Activated naive CD4-positive, alpha-beta T cell treated with anti-CD3 and anti-CD28 coated beads for 36 hours (primary cell): ENCODE measurements around the gene ABCC11. TPM values are rescaled to one million over a fixed set of nuclear protein-coding genes. Genes with fewer than 3 reads are reported as not detected.
"Not testable (repeated sequence)": the region's sequence is repeated elsewhere in the genome, so short reads cannot be mapped to it uniquely, and the experiment has no call there.

ENCODE experiments used
- CTCF ChIA-PET: fragments of 350-600 bp; sonication (Branson Sonifier 250); formaldehyde crosslinking; loops from one replicate; lab custom pipeline; 2021; ENCODE audit warnings: antibody characterized with exemption; lab: Charles Lee
- DNase-seq: peaks from one replicate; pipeline ENCODE4 v3.0.0-alpha.2; 2020
- H3K27ac Mint-ChIP-seq: one replicate; pipeline ENCODE4 v1.8.0; 2021; ENCODE audit warnings: mild to moderate bottlenecking, mixed read lengths
- H3K27me3 Mint-ChIP-seq: one replicate; pipeline ENCODE4 v1.8.0; 2021; ENCODE audit warnings: low read depth, mixed read lengths
- H3K36me3 Mint-ChIP-seq: one replicate; pipeline ENCODE4 v1.8.0; 2021; ENCODE audit warnings: low read depth, mixed read lengths
- H3K4me1 Mint-ChIP-seq: one replicate; pipeline ENCODE4 v1.8.0; 2021; ENCODE audit warnings: low read depth, mixed read lengths
- H3K4me3 Mint-ChIP-seq: one replicate; pipeline ENCODE4 v1.8.0; 2021; ENCODE audit warnings: mild to moderate bottlenecking, moderate library complexity, mixed read lengths
- H3K9me3 Mint-ChIP-seq: one replicate; pipeline ENCODE4 v1.8.0; 2021; ENCODE audit warnings: mixed read lengths
- intact Hi-C: fragments of 100-400 bp; cut with micrococcal nuclease; formaldehyde crosslinking; loops from one replicate; pipeline ENCODE4 v1.15.1; 2023
- total RNA-seq, 2 experiments: library from RNA; stranded (reverse); gene quantifications; one replicate each; pipeline ENCODE4 v1.2.3, GENCODE V29; 2021

ABCC11 gene
- total RNA-seq, 2 experiments from 2014 or later: 0.15 to 0.24 TPM

DNA sequence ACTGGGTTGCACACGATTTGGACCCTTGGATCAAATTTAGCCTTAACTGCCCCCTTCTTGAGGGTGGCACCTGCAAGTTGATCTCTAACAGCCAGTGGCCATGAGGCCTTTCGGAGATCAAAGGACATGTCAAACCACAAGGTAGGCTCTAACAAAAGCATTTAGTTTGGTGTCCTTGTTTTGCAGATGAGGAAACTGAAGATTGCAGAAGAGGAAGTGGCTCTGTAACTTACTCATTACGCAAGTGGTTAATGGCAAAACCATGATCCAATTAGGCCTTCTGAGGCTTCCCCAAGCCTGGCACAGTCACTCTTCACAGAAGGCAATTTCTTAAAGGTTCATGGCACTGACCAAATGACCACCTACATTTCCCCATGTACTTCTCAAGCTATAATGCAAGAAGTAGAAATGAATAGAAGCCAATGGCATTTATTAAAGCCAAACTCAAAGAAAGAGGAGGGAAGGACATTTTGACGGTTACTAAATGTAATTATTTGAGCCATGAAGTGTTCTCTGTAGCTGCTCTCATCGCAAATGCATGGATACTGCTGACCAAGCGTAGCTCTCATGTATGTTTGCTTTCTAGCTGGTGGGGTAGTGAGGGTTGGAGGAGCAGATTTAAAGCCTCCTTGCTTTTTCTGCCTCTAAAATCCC is 58.8 kb downstream of the ABCC11 start:
- intact Hi-C loops: no loop called here
- no peak for DNase-seq
- Mint-ChIP-seq H3K4me3 (no peak overlapping the region), H3K27me3 (no peaks in the 10 kb centered on the region), H3K9me3 (no peaks in the 10 kb centered on the region), H3K4me1 (no peaks in the 10 kb centered on the region), H3K27ac (no peak overlapping the region), H3K36me3 (no peaks in the 10 kb centered on the region)
- CTCF ChIA-PET: no interaction called here

DNA sequence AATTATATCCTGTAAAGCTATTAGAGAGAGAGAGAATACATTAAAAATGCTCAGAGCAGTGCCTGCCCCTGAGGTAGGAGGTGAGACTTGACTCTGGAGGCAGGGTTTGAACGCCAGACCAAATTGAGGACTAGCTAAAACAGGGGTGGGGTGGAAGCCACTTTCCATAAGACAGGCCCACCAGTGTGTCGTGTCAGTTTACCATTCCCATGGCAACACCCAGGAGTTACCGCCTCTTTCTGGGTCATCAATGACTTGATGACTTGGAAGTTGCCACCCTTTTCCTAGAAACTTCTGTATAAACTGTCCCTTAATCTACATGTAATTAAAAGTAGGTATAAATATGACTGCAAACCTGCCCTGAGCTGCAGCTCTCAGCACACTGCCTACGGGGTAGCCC is 59.6 kb downstream of the ABCC11 start:
- no peak overlapping the region for H3K27ac Mint-ChIP-seq
- no peaks in the 10 kb centered on the region for H3K27me3 Mint-ChIP-seq
- intact Hi-C loops: no loop called here
- no peaks in the 10 kb centered on the region for H3K4me1 Mint-ChIP-seq
- H3K36me3 Mint-ChIP-seq: no peaks in the 10 kb centered on the region
- CTCF ChIA-PET: no interaction called here
- DNase-seq: no peak
- no peak overlapping the region for H3K4me3 Mint-ChIP-seq
- H3K9me3 Mint-ChIP-seq: no peaks in the 10 kb centered on the region

DNA sequence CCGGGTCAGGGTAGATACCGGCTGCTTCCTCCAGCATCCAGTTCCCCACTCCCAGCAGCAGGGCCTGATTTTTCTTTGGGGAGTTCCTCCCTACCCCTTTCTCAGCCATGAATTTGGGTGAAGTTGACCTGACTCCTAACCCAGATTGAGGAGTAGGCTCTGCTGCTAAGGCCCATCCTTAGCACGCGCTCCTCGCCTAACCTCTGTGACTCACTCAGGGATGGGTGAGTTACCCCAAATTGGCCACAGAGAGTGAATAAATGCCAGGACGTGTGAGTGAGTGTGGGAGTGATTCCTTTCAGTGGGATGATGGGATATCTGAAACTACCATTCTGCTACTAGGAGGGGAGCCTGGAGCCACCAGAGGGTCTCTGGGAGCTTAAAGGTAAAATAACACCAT is 62.7 kb downstream of the ABCC11 start:
- Mint-ChIP-seq H3K4me3 (no peak overlapping the region), H3K36me3 (no peaks in the 10 kb centered on the region), H3K9me3 (no peaks in the 10 kb centered on the region), H3K27me3 (no peaks in the 10 kb centered on the region), H3K27ac (no peak overlapping the region), H3K4me1 (no peaks in the 10 kb centered on the region)
- intact Hi-C loops: no loop called here
- CTCF ChIA-PET: interaction anchor here (0.6 to 1.2 kb wide), 2 partner anchors 20 to 152 kb away, joined by 3 to 4 read pairs; no protein-coding TSS in a partner anchor
- no peak for DNase-seq

GRCh38 chr16:48182979-48183537 is 64.3 kb downstream of the ABCC11 start:
- H3K27me3 Mint-ChIP-seq: no peaks in the 10 kb centered on the region
- no peaks in the 10 kb centered on the region for H3K4me1 Mint-ChIP-seq
- H3K27ac Mint-ChIP-seq: no peak overlapping the region
- H3K4me3 Mint-ChIP-seq: no peak overlapping the region
- no peak for DNase-seq
- H3K36me3 Mint-ChIP-seq: no peaks in the 10 kb centered on the region
- CTCF ChIA-PET: interaction anchor here (1.2 kb wide), 1 partner anchor 18 kb away, joined by 4 read pairs; no protein-coding TSS in a partner anchor
- H3K9me3 Mint-ChIP-seq: no peaks in the 10 kb centered on the region
- intact Hi-C loops: no loop called here

- CTCF ChIA-PET, H3K36me3 Mint-ChIP-seq, intact Hi-C loops, H3K27ac Mint-ChIP-seq, H3K9me3 Mint-ChIP-seq, H3K27me3 Mint-ChIP-seq, H3K4me3 Mint-ChIP-seq, DNase-seq, H3K4me1 Mint-ChIP-seq: not testable (repeated sequence)
Measured at GRCh38 chr16:48181746-48182520, 65.4 kb downstream of the ABCC11 start.

- H3K27ac Mint-ChIP-seq: no peak overlapping the region
- no peak for DNase-seq
- intact Hi-C loops: no loop called here
- no peaks in the 10 kb centered on the region for H3K4me1 Mint-ChIP-seq
- H3K36me3 Mint-ChIP-seq: no peaks in the 10 kb centered on the region
- H3K27me3 Mint-ChIP-seq: peaks cover 5% of the 10 kb centered on the region
- CTCF ChIA-PET: no interaction called here
- no peak overlapping the region for H3K4me3 Mint-ChIP-seq
- no peaks in the 10 kb centered on the region for H3K9me3 Mint-ChIP-seq
Measured at GRCh38 chr16:48180868-48181480, 66.4 kb downstream of the ABCC11 start.

- Mint-ChIP-seq H3K27ac (no peak overlapping the region), H3K4me3 (no peak overlapping the region), H3K27me3 (peaks cover 5% of the 10 kb centered on the region), H3K9me3 (no peaks in the 10 kb centered on the region), H3K36me3 (no peaks in the 10 kb centered on the region), H3K4me1 (no peaks in the 10 kb centered on the region)
- no peak for DNase-seq
- intact Hi-C loops: no loop called here
- CTCF ChIA-PET: interaction anchor here (0.6 to 1.3 kb wide), 2 partner anchors 452 to 1326 kb away, joined by 3 to 4 read pairs; no protein-coding TSS in a partner anchor
Measured at GRCh38 chr16:48176635-48177408, 70.5 kb downstream of the ABCC11 start.

DNA sequence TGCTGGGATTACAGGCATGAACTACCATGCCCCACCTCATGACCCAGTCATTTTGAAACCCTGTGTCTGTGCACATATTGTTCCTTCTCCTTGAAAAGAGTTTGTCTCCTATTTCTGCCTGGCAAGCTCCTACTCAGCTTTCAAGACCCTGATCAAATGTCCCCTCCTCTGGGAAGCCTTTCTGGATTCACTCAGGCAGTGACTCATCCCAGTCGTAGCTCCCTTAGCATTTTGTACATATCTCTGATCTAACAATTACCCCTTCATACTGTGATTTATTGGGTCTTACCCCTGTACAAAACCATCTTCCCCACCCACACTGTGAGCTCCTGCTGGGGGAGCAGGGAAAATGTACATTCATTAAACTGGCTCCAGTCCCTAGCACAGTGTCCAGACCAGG is 73.5 kb downstream of the ABCC11 start:
- Mint-ChIP-seq H3K4me3 (no peak overlapping the region), H3K4me1 (no peaks in the 10 kb centered on the region), H3K9me3 (no peaks in the 10 kb centered on the region), H3K27ac (no peak overlapping the region), H3K36me3 (no peaks in the 10 kb centered on the region), H3K27me3 (peaks cover 5% of the 10 kb centered on the region)
- CTCF ChIA-PET: interaction anchor here (1.5 to 1.9 kb wide), 2 partner anchors 9 to 457 kb away, joined by 4 to 12 read pairs; no protein-coding TSS in a partner anchor
- no peak for DNase-seq
- intact Hi-C loops: no loop called here

- no peaks in the 10 kb centered on the region for H3K4me1 Mint-ChIP-seq
- peaks cover 5% of the 10 kb centered on the region for H3K27me3 Mint-ChIP-seq
- no peak overlapping the region for H3K27ac Mint-ChIP-seq
- CTCF ChIA-PET: no interaction called here
- H3K9me3 Mint-ChIP-seq: no peaks in the 10 kb centered on the region
- no peak overlapping the region for H3K4me3 Mint-ChIP-seq
- DNase-seq: no peak
- H3K36me3 Mint-ChIP-seq: no peaks in the 10 kb centered on the region
- intact Hi-C loops: no loop called here
Measured at GRCh38 chr16:48172682-48173081, 74.7 kb downstream of the ABCC11 start.

- H3K9me3 Mint-ChIP-seq: no peaks in the 10 kb centered on the region
- peaks cover 2% of the 10 kb centered on the region for H3K27me3 Mint-ChIP-seq
- intact Hi-C loops: loop anchor here (10.0 kb wide), 1 partner anchor 1615 kb away; no protein-coding TSS in a partner anchor
- H3K4me1 Mint-ChIP-seq: peaks cover 2% of the 10 kb centered on the region
- no peak overlapping the region for H3K27ac Mint-ChIP-seq
- no peaks in the 10 kb centered on the region for H3K36me3 Mint-ChIP-seq
- H3K4me3 Mint-ChIP-seq: no peak overlapping the region
- CTCF ChIA-PET: no interaction called here
- no peak for DNase-seq
Measured at GRCh38 chr16:48169896-48170295, 77.4 kb downstream of the ABCC11 start.

DNA sequence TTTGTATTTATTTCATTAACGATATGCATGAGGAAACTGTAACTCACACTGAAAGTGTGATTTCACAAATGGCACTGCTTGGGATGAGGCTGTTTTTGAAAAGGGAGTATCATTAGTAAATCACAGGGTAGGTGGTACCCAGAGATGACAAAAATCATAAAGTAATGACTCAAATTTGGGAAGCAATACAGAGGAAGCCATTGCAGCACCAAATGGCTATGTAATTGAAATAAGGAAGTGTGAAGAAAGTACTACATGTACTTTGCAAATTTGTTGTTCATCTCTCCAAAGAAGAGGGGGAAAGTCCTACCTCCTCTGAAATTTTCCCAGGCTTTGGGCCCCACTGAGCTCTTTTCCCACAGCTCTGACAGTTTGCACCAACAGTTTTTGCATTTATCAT is 79.3 kb downstream of the ABCC11 start:
- Mint-ChIP-seq H3K27ac (no peak overlapping the region), H3K4me3 (no peak overlapping the region), H3K27me3 (peaks cover 4% of the 10 kb centered on the region), H3K36me3 (no peaks in the 10 kb centered on the region), H3K4me1 (peaks cover 4% of the 10 kb centered on the region), H3K9me3 (no peaks in the 10 kb centered on the region)
- CTCF ChIA-PET: interaction anchor here (0.7 to 3.5 kb wide), 2 partner anchors 11 to 226 kb away, joined by 3 to 14 read pairs; no protein-coding TSS in a partner anchor
- DNase-seq: no peak
- intact Hi-C loops: loop anchor here (10.0 kb wide), 1 partner anchor 1613 kb away; no protein-coding TSS in a partner anchor
